Calu3 (cell line): ENCODE measurements around the gene AGBL4. TPM values are rescaled to one million over a fixed set of nuclear protein-coding genes. Genes with fewer than 3 reads are reported as not detected.

ENCODE experiments used
- BruUV-seq: library from RNA; stranded (reverse); fragments of 400-500 nt; replicated peaks from 2 replicates; lab custom pipeline; 2021; lab: Mats Ljungman, UMichigan
- CTCF ChIA-PET: fragments of 300-600 bp; sonication (Branson Sonifier 250); formaldehyde crosslinking; loops from one replicate; lab custom pipeline; 2022; ENCODE audit warnings: antibody characterized with exemption; lab: Charles Lee
- DNase-seq: peaks from one replicate; pipeline ENCODE4 v3.0.0; 2022
- H3K27ac Mint-ChIP-seq: one replicate; pipeline ENCODE4 v1.8.0; 2022; ENCODE audit warnings: mixed read lengths; ENCODE audit not compliant: unreplicated experiment
- H3K27me3 Mint-ChIP-seq: one replicate; pipeline ENCODE4 v1.8.0; 2022; ENCODE audit warnings: mixed read lengths; ENCODE audit not compliant: unreplicated experiment
- H3K36me3 Mint-ChIP-seq: one replicate; pipeline ENCODE4 v1.8.0; 2022; ENCODE audit warnings: mild to moderate bottlenecking, moderate library complexity, mixed read lengths; ENCODE audit not compliant: insufficient read depth, unreplicated experiment
- H3K4me1 Mint-ChIP-seq: one replicate; pipeline ENCODE4 v1.8.0; 2022; ENCODE audit warnings: mild to moderate bottlenecking, low read depth, mixed read lengths; ENCODE audit not compliant: unreplicated experiment
- H3K4me3 Mint-ChIP-seq: one replicate; pipeline ENCODE4 v1.8.0; 2022; ENCODE audit warnings: mild to moderate bottlenecking, low read depth, moderate library complexity, mixed read lengths; ENCODE audit not compliant: unreplicated experiment
- H3K9me3 Mint-ChIP-seq: one replicate; pipeline ENCODE4 v1.8.0; 2022; ENCODE audit warnings: low read depth, mixed read lengths; ENCODE audit not compliant: unreplicated experiment
- CTCF ChIP-seq: fragments of 200-600 bp; IDR thresholded peaks from one replicate; pipeline ENCODE4 v1.8.0; 2022; ENCODE audit warnings: antibody characterized with exemption; ENCODE audit not compliant: unreplicated experiment
- intact Hi-C: fragments of 100-400 bp; cut with micrococcal nuclease; formaldehyde crosslinking; loops from one replicate; pipeline ENCODE4 v1.10.0; 2022; ENCODE audit not compliant: unreplicated experiment
- total RNA-seq: library from RNA; stranded (reverse); gene quantifications from 2 replicates; pipeline ENCODE4 v1.2.3, GENCODE V29; 2022

The AGBL4 gene
- total RNA-seq, 1 experiment from 2014 or later, result not detected

- intact Hi-C loops, result no loop called here
- Mint-ChIP-seq H3K4me3 (no peak overlapping the region), H3K4me1 (no peaks in the 10 kb centered on the region), H3K27me3 (no peaks in the 10 kb centered on the region), H3K9me3 (peaks cover 16% of the 10 kb centered on the region), H3K36me3 (no peaks in the 10 kb centered on the region), H3K27ac (no peak overlapping the region)
- no peak for TF ChIP-seq CTCF
- DNase-seq, result no peak
- BruUV-seq, result no TSS peak
- CTCF ChIA-PET, result interaction anchor here (0.7 kb wide), 1 partner anchor 45 kb away, joined by 4 read pairs; no protein-coding TSS in a partner anchor
Observed at GRCh38 chr1:49252917-49253316, 770.8 kb downstream of the AGBL4 start.

GRCh38 chr1:49251019-49251784 lies 772.6 kb downstream of the AGBL4 start:
- Mint-ChIP-seq H3K9me3 (peaks cover 16% of the 10 kb centered on the region), H3K4me1 (no peaks in the 10 kb centered on the region), H3K36me3 (no peaks in the 10 kb centered on the region), H3K27ac (no peak overlapping the region), H3K4me3 (no peak overlapping the region), H3K27me3 (no peaks in the 10 kb centered on the region)
- CTCF ChIA-PET, result no interaction called here
- no peak for DNase-seq
- intact Hi-C loops, result no loop called here
- TF ChIP-seq CTCF, result no peak
- BruUV-seq, result no TSS peak

DNA sequence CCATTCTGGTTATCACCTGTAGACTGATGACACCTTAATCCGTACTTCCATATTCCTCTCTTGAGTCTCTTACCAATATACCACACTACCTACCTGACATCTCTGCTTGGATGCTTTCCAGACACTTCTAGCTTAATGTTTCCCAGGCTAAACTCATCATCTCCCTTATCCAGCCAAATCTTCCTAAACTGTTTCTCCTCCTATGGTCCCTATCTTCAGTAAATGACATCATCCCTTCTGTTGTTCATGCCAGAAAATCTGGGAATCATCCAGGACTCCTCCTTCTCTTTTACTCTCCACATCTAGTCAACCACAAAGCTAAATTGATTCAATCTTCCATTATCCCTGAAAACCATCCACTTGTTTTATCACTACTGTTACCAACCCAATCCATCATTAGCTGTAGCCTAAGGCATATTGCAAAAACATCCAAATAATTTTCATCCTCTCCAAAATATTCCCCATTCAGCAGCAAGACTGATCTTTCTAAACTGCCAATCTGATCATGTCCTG lies 783.0 kb downstream of the AGBL4 start:
- CTCF ChIA-PET, result no interaction called here
- Mint-ChIP-seq H3K9me3 (peaks cover 16% of the 10 kb centered on the region), H3K4me3 (no peak overlapping the region), H3K36me3 (no peaks in the 10 kb centered on the region), H3K27ac (no peak overlapping the region), H3K4me1 (no peaks in the 10 kb centered on the region), H3K27me3 (no peaks in the 10 kb centered on the region)
- intact Hi-C loops, result no loop called here
- no TSS peak for BruUV-seq
- no peak for TF ChIP-seq CTCF
- no peak for DNase-seq

DNA sequence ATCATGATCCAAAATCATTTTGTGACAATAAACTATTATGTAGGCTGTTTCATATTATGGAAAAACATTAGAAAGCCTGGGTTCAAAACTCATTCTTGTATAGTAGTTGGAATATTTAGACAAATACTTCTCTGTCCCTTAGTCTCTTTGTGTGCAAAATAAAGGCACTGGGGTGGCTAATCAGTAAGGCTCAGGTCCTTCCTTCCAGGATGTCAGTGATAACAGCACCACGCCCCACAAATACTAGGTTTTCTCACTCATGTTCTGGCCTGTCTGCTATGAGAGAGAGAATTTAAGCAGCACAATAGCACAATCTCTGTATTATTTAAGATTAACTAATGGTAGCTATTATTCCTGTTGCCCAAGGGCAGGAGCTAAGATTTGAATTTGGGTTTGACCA lies 788.8 kb downstream of the AGBL4 start:
- Mint-ChIP-seq H3K4me1 (peaks cover 5% of the 10 kb centered on the region), H3K4me3 (no peak overlapping the region), H3K36me3 (no peaks in the 10 kb centered on the region), H3K27ac (no peak overlapping the region), H3K9me3 (peaks cover 11% of the 10 kb centered on the region), H3K27me3 (no peaks in the 10 kb centered on the region)
- intact Hi-C loops, result loop anchor here (2.0 kb wide), 1 partner anchor 112 kb away; no protein-coding TSS in a partner anchor
- no peak for TF ChIP-seq CTCF
- no peak for DNase-seq
- BruUV-seq, result no TSS peak
- CTCF ChIA-PET, result no interaction called here
